NCI-H1436 (cell line): ENCODE measurements around the gene ABCB6.

Source experiments
- DNase-seq: peaks from one replicate; lab custom pipeline; 2025; lab: John Stamatoyannopoulos, UW

The ABCB6 gene

DNA sequence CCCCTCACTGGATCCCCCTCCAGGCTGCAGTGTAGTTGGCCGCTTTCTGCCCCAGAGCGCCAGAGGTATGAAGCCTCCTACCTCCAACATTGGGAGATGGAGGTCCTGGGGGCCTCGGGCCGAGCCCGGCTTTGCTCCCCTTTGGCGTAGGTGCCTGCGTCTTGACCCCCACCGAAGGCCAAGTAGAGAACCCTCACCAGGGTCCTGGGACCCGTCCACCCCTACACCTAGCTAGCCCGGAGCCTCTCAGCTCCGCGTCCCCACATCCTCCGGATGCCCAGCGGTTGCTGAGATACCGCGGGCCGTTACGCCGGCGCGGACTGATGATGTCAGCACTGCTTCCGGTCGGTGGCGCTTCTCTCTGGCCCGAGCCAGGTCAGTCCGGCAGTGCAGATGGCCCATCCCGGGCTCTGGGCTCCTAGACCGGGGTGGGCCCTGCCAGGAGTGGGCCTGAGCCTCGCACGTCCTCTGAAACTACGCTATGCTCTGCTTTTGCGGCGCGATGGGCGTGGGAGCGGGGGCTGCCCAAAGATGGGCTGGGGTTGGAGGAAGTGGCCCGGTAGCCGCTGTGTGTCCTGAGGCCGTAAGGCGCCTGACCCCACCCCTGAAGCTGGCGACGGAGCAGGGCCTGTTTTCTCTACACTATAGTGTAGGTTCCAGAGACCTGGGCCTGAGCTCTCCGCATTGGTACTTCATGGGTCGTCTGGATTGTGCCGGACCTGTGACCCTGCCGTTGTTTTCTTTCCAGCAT is 26.6 kb upstream of the ABCB6 start, which contains the start of the genes GLB1L and STK16:
GLB1L (minus strand) TSS at position 297 of the 751 bp plus-strand sequence. CDS start 1,871 bp downstream, outside the sequence.
STK16 (plus strand) TSS at position 332 of the 751 bp plus-strand sequence. CDS start 521 bp downstream, outside the sequence.
- peak; percentile 73 for DNase-seq

DNA sequence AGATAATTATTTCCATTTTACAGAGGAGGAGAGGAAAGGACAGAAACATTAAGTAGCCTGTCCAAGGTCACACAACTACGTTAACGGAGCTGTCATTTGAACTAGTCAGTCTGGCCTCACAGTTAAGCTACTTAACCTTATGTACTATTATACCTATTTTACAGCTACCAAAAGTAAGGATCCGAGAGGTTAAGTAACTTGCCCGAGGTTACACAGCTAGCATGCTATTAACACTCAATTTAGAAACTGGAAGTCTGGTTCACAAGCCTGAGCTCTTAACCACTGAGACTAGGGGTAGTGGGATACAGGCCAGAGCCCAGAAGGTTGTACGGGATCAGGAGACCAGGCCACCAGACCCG is 26.0 kb upstream of the ABCB6 start:
- DNase-seq: no peak

GRCh38 chr2:219243291-219243761 is 24.6 kb upstream of the ABCB6 start:
- no peak for DNase-seq

- no peak for DNase-seq
These were observed 15.6 kb upstream of the ABCB6 start for GRCh38 chr2:219234331-219234730.

DNA sequence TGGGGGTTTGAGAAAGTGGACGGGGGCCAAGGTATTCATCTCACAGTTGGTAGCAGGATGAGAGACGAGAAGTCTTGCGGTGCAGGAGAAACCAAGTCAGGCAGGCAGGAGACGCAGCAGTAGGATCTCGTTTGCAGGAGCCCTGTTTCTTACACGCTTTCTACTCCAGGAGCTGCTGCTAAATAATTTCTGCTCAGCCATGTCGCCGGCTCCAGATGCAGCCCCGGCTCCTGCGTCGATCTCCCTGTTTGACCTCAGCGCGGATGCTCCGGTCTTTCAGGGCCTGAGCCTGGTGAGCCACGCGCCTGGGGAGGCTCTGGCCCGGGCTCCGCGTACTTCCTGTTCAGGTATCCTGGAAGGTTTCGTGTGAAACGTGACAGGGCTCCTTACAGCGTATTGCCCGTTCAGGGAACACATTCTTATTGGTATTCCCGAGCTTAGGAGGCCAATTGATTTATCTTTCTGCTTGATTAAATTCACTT is 11.3 kb upstream of the ABCB6 start:
- DNase-seq: no peak

DNA sequence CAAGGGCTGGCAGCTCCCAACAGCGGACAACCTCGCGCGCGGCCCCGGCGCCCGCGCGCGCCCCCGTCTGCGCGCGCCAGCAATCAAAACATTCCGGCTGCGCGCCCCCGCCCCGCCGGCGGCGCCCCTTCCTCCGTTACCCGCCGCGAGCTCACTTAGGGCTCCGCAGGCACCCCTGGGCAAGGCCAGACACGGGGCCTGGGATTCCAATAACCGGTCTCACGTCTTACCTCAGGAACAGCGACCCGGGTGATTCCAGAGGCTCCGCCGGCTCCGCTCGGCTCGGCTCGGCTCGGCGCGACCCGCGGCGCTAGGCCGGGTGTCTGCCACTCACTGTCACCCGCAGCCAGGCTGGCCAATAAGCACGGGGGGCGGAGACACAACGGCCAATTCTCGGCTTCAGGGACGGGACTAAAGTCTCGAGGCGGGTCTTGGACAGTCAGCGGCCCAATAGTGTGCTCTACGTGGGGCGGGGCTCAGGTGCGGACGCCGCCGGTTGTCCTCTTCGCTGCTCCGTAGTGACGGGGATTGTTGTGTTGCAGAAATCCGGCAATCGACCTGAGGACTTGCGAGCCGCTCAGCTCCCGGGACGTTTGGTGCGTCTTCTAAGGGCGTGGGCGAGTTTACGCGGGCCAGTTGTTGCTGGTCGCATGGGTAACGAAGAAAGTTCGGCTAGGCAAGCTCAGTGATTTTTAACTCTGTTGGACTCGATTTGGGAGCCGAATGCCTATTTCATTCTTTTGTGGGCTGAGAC is 10.7 kb upstream of the ABCB6 start, which contains the start of the genes ANKZF1 and ATG9A:
ANKZF1 (plus strand) TSS at position 502 of the 754 bp plus-strand sequence. CDS start 452 bp downstream, outside the sequence.
ATG9A (minus strand) TSS at position 332 of the 754 bp plus-strand sequence. CDS start 1,612 bp downstream, outside the sequence.
- peak; percentile 97 for DNase-seq

DNA sequence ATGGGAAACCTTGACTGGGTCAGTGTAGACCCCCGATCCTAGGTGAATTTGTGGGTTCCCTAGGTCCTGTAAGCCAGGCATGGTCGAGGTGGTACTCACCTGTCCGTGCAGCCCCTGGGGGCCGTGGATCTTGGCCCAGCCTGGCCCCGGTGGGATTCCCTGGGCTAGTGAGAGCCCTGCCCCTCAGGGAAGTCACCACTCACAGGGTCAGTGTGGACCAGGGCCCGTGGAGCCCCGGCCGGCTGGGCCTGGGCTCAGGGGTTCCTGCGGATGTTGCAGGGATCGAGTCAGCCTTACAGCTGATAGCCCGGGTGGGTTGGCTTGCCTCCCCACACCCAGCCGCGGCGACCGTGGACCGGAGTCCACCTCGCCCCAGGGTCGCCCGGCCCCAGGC is 10.2 kb upstream of the ABCB6 start:
- no peak for DNase-seq

DNA sequence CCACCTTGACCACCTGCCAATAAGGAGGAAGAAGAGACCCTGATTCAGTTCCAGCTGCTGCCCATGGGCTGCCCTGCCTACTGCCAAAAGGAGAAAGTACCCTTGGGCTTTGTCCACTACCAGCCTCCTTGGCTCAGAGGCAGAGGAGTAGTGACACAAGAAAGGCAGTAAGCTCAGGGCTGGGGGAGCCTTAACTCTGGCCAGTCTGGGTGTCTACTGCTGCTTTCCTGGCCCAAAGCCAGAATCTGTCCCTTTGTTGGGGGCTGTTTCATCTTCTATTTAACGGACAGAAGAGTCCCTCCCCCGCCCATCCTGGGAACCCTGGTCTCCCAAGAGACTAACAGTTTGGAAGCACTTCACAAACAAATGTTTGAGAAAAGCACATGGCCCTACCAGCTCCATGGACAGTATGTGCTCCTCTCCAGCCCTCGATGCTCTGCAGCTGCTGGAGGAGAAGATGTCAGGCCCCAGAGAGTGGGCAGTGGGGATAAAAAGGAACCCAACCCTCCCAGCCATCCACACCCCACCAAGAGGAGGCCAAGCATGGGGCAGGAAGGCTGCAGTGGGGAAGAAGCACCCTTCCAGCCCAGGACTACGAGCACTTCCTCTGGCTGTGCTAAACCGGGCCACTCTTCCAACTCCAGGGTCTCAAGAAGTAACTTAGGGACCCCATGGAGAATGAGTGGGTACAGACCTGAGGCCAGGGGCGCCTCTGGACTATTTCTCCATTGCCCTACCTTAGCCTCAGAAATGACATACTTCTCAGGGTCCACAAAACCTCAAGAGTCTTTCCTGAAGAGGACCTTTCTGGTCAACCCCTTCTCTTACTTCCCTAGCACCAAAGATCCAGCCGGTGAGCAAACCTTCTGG is 9.5 kb upstream of the ABCB6 start:
- no peak for DNase-seq

- no peak for DNase-seq
These were observed 6.6 kb upstream of the ABCB6 start for GRCh38 chr2:219225350-219225749.

DNA sequence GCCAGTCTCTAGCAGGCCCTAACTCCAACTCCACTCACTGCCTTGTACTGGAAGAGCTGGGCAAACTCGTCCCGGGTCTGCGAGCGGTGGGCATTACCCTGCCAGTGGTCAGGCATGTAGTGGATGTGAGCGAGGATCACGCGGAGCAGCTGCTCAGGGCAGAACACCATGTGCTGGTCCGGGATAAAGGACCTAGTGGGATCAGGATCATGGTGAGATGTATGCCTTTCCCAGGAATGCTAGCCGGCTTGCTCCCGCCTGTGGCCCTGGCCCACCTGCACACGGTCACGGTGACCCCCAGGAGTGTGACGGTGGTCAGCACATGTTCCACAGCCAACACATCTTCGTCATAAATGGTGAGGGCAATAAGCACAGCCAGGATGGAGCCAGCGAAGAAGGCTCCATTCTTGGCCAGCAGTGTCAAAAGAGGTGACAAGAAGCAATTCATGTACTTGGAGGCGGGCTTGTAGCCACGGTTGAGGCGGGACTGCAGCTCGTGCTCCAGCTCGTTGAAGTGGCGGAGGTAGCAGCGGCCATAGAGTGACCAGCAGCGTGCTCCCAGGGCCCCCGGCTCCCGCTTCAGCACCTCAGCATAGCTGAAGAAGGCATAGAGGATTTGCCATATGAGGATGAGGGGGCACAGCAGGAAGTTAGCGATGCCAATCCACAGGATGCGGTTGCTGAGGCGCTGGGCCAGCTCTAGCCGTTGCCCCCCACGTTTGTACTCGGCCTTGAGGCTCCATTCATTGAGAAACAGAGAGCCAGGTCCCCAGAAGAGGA is 5.3 kb upstream of the ABCB6 start:
- no peak for DNase-seq

GRCh38 chr2:219221957-219222518 is 3.3 kb upstream of the ABCB6 start:
- DNase-seq: no peak

GRCh38 chr2:219220652-219221402 is 2.1 kb upstream of the ABCB6 start:
- no peak for DNase-seq

GRCh38 chr2:219219784-219220532 is 1.2 kb upstream of the ABCB6 start:
- no peak for DNase-seq

- peak; percentile 35 for DNase-seq
These were observed 484 bp downstream of the ABCB6 start for GRCh38 chr2:219218217-219218731.

DNA sequence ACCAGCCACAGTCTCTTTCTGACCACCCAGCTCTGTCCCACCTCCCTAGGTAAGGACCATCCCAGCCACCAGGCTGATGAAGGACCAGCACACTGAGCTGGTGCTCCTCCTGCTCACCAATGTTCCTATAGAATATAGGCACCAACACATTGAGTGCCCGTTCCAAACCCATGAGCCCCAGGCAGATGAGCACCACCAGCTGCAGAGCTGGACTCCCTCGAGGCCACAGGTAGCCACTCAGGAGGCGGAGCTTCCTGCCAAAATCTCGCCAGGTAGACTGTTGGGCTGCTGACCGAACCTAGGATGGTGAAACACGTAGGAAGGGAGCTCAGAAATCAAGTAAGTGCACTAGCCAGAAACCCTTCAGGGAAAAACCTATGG is 2.2 kb downstream of the ABCB6 start:
- no peak for DNase-seq

DNA sequence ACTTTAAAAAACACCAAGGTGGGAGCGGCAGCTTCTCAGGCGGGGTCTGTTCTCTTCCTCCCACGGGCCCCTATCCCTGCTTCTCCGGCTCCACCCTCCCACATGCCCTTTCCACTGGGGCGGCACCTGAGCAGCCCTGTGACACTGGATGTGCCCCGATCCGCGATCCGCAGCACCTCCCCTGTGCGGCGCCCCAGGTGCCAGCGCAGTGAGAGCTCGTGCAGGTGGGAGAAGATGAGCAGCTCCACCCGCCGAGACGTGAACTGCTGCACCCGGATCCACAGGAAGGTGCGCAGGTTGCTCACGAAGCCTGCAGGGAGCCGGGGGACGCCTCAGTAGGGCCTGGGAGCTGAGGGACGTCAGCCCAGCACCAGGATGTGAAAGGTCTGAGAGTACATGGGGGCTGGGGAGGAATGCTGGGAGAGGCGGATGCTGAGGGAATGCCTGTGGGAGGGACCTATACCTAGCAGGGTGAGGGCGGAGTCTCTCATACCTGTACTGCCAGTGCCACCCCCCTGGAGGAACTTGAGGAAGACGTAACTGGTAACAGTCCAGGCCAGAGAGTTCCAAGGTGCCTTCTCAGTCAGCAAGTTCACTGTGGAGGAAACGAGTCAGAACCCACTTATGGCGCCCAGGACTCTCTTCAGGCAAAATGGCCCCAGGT is 2.8 kb downstream of the ABCB6 start:
- DNase-seq: no peak

DNA sequence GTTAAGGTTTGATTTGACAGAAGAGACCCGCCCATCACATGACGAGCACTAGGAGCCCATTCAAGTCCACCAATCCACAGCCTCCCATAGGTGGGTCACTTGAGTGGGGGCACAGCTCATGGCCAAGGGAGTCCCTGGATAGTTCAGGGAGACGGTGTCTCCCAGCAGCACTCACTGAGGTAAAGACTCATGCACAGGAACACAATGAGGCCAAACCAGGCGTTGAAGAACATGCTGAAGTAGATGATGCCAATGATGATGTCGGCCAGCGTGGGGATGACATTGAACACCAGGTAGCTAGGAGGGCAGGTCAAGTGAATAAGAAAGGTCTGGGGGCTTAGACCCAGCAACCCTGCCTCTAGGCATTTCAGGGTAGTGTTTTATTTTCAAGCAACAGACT is 4.0 kb downstream of the ABCB6 start:
- DNase-seq: no peak

DNA sequence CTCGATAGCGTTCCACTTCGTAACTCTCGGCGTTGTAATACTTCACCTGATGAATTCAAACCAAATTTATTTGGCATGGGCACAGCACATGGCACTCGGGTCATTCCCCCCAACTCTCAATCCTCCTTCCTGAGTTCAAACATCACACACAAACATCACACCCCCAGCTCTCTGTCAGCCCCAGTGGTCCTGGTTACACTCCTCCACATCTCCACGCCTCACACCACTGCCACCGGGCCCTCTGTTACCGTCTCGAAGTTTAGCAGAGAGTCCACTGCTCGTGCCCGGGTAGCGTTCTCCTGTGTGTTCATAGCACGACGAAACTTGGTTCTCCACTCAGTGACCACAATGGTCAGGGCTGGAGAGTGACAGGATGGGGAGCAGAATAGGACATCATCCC is 4.6 kb downstream of the ABCB6 start:
- DNase-seq: no peak
